ENCODE measurements around the gene MAGEA9B. TPM values are rescaled to one million over a fixed set of nuclear protein-coding genes. Genes with fewer than 3 reads are reported as not detected.
A peak's percentile ranks its signal among the peaks of the same experiment; 100 is the strongest.
"Not testable (repeated sequence)": the region's sequence is repeated elsewhere in the genome, so short reads cannot be mapped to it uniquely, and the experiment has no call there.

The MAGEA9B gene
- total RNA-seq, 1 donor from 2014 or later = not detected

- intact Hi-C loops (cut with DNase I); DNase-seq (ENCODE audit: low spot score): not testable (repeated sequence)
Measured at GRCh38 chrX:149573456-149573855, 13.8 kb downstream of the MAGEA9B start.

GRCh38 chrX:149572743-149573142, 14.5 kb downstream of the MAGEA9B start:
- intact Hi-C loops (cut with DNase I) = no loop called here
- DNase-seq (ENCODE audit: low spot score) = no peak

- no peak for DNase-seq (ENCODE audit: low spot score)
- intact Hi-C loops (cut with DNase I) = no loop called here
Measured at GRCh38 chrX:149571770-149572169, 15.5 kb downstream of the MAGEA9B start.

- intact Hi-C loops (cut with DNase I) = no loop called here
- DNase-seq (ENCODE audit: low spot score) = no peak
Measured at GRCh38 chrX:149570668-149571067, 16.6 kb downstream of the MAGEA9B start.

GRCh38 chrX:149569770-149570169, 17.5 kb downstream of the MAGEA9B start:
- intact Hi-C loops (cut with DNase I) = loop anchor here (10.0 kb wide), 1 partner anchor 75 kb away; no protein-coding TSS in a partner anchor
- DNase-seq (ENCODE audit: low spot score) = no peak

GRCh38 chrX:149568701-149569296, 18.5 kb downstream of the MAGEA9B start:
- intact Hi-C loops (cut with DNase I) = loop anchor here (10.0 kb wide), 1 partner anchor 76 kb away; no protein-coding TSS in a partner anchor
- DNase-seq (ENCODE audit: low spot score) = no peak

GRCh38 chrX:149567621-149568417, 19.4 kb downstream of the MAGEA9B start:
- intact Hi-C loops (cut with DNase I) = loop anchor here (10.0 kb wide), 1 partner anchor 77 kb away; no protein-coding TSS in a partner anchor
- DNase-seq (ENCODE audit: low spot score) = peak; percentile 72

GRCh38 chrX:149563359-149563758, 23.9 kb downstream of the MAGEA9B start:
- intact Hi-C loops (cut with DNase I) = loop anchor here (10.0 kb wide), 1 partner anchor 81 kb away; no protein-coding TSS in a partner anchor
- DNase-seq (ENCODE audit: low spot score) = no peak

- intact Hi-C loops (cut with DNase I); DNase-seq (ENCODE audit: low spot score): not testable (repeated sequence)
Measured at GRCh38 chrX:149555251-149555650, 32.0 kb downstream of the MAGEA9B start.

- intact Hi-C loops (cut with DNase I); DNase-seq (ENCODE audit: low spot score): not testable (repeated sequence)
Measured at GRCh38 chrX:149551939-149552248, 35.4 kb downstream of the MAGEA9B start.

GRCh38 chrX:149551245-149551938, 35.9 kb downstream of the MAGEA9B start:
- intact Hi-C loops (cut with DNase I); DNase-seq (ENCODE audit: low spot score): not testable (repeated sequence)

- intact Hi-C loops (cut with DNase I) = not testable (repeated sequence)
Measured at GRCh38 chrX:149550454-149550853, 36.8 kb downstream of the MAGEA9B start.

GRCh38 chrX:149549701-149550100, 37.6 kb downstream of the MAGEA9B start, which contains the start of gene HSFX3:
HSFX3 (minus strand) TSS chrX:149549924; CDS start chrX:149549852, 72 bp downstream.
- intact Hi-C loops (cut with DNase I); DNase-seq (ENCODE audit: low spot score): not testable (repeated sequence)

More at GRCh38 chrX:149550454-149550853, 36.8 kb downstream of the MAGEA9B start:
- not testable (repeated sequence) for DNase-seq (ENCODE audit: low spot score)

GRCh38 chrX:149547782-149548181, 39.5 kb downstream of the MAGEA9B start:
- intact Hi-C loops (cut with DNase I); DNase-seq (ENCODE audit: low spot score): not testable (repeated sequence)

- DNase-seq (ENCODE audit: low spot score); intact Hi-C loops (cut with DNase I): not testable (repeated sequence)
Measured at GRCh38 chrX:149546962-149547361, 40.3 kb downstream of the MAGEA9B start.

GRCh38 chrX:149545545-149546543, 41.4 kb downstream of the MAGEA9B start:
- DNase-seq (ENCODE audit: low spot score); intact Hi-C loops (cut with DNase I): not testable (repeated sequence)

GRCh38 chrX:149541521-149542047, 45.7 kb downstream of the MAGEA9B start:
- intact Hi-C loops (cut with DNase I) = loop anchor here (2.0 kb wide), 1 partner anchor 89 kb away; the partner anchor contains the start of gene TMEM185A
- no peak for DNase-seq (ENCODE audit: low spot score)

All from cardiac septum (tissue), 1 donor.